GM21423 (cell line): ENCODE results near the gene ARHGEF7.

Experiments
- ATAC-seq: cut with Tn5 transposase; IDR thresholded peaks from one replicate; pipeline ENCODE4 v1.9.1; 2021; ENCODE audit warnings: mild to moderate bottlenecking, moderate library complexity; ENCODE audit not compliant: unreplicated experiment

The ARHGEF7 gene

DNA sequence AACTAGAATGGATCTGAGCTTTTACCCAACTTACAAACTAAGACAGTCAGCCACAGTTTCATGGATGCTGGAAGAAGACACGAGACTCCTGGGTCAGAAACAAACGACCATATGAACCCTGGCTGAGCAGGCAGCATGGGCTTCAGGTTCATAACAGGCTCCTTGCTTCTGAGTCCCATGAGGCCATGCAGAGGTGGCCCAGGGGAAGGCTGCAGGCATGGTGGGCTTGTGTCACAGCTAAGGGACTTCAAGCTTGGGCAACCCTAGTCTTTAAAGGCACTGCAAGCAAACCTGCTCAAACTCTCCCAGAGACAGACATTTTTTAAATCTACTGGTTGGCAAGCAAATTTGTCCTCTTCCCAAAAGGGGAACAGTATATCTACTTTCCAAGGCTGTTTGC, 5.1 kb upstream of the ARHGEF7 start:
- ATAC-seq, result no peak

- no peak for ATAC-seq
Observed at GRCh38 chr13:111111376-111111937, 3.7 kb upstream of the ARHGEF7 start.

GRCh38 chr13:111112196-111112595, 2.9 kb upstream of the ARHGEF7 start:
- no peak for ATAC-seq

GRCh38 chr13:111114362-111115060, 599 bp upstream of the ARHGEF7 start:
- peak; percentile 42 for ATAC-seq

- no peak for ATAC-seq
Observed at GRCh38 chr13:111115965-111116521, 933 bp downstream of the ARHGEF7 start.

DNA sequence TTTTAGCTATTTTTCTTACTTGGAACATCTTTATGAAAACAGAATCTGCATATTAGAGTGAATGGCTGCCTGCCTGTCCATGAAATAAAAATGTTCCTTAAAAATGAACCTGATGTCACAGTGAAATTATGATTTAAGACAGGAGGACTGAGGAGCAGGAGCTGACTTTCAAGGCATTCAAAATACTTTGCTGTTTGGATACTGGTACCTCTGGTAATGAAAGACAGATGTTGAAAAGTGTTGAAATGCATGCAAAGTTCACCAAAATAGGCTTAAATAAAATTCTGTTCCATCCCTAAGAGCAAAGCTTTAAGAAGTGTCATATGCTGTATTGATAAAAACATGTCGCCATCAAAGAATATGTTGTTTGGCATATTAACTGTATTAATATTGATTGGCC, 1.7 kb downstream of the ARHGEF7 start:
- no peak for ATAC-seq

DNA sequence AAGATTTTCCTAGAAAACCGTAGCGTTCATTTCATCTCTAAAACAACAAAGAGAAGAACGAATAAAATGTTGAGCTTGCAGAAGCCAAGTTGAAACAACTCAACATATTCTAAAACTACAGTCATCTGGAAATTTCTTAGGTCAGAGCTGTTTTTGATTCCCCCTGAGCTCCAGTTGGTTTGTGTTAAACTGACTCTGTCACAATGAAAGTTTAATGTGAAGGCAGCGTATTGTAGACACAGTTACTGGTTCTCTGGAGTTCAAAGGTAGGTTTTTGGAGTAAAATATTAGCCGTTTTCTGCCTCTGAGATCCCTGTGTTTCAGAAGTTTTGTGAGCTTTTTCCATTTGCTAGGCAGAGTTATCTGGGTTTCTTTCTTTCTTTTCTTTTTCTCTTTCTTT, 2.2 kb downstream of the ARHGEF7 start:
- no peak for ATAC-seq

DNA sequence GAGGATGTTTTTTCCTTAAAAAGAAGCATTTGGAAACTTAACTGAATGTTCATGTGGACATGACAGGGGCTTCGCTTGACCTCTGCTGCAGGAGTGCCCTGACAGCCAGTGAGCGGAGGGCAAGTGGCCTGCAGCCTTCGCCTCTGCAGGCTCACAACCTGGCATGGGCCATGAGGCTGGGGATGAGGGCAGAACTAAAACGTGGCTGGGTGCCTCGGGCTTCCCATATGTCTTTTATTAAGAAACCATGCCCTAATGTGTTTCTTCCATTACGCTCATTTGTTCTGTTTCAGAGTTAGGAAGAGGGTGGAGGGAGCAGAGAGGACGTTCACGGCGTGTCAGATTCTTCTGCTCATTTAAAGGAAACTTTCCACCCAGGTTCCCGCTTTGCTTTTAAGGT, 2.9 kb downstream of the ARHGEF7 start:
- ATAC-seq, result no peak

- no peak for ATAC-seq
Observed at GRCh38 chr13:111118898-111119607, 3.9 kb downstream of the ARHGEF7 start.

DNA sequence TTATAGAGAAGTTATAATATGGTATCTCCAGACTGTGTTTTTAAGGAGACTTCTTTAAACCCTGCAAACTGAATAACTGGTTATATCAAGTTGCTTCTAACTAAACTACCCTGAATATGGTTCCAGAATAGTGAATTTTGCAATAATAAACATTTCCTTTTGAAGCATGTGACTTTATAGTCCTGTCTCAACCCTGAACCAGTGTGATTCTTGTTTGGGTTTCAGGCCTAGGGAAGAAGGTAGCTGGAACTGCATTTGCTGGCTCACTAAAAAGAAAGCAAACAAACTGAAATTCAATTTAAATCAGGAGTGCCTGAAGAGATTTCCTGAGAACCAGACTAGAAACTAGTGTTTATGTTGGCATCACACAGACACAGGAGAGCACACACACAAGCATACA, 4.9 kb downstream of the ARHGEF7 start:
- no peak for ATAC-seq

DNA sequence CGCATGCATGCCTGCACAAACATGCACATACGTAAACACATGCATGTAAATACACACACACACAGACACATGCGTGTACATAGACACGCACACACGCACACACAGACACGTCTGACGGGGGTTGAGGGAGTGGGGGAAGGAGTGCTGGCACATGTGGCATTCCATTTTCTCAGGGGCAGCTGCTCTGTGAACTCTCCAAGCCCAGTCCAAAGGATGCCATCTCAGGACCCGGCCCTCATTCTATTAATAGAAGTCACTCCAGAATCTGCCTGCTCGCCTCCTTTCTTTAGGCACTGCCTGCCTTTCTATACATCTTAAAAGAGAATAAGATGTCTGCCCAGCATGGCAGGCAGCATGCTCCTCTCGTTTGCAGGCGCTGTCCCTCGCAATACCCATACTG, 5.3 kb downstream of the ARHGEF7 start:
- no peak for ATAC-seq

DNA sequence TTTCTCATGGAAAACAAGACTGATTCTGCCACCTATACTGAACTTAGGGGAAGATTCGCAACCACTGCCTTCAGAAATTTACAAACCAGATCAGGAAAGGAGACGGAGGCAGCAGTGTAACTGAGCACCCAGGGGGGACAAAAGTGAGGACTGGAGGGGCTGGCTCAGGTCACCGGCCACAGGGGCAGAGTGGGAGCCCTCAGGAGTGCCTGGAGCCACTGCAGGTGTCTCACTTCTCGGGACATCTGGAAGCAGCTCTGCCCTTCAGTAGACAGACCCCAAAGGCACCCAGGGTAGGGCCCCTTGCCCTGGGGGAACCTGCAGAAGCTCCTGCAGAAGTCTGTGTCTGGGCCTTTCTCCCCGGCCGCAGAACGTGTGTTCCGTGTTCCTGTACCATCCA, 5.8 kb downstream of the ARHGEF7 start:
- ATAC-seq, result no peak

DNA sequence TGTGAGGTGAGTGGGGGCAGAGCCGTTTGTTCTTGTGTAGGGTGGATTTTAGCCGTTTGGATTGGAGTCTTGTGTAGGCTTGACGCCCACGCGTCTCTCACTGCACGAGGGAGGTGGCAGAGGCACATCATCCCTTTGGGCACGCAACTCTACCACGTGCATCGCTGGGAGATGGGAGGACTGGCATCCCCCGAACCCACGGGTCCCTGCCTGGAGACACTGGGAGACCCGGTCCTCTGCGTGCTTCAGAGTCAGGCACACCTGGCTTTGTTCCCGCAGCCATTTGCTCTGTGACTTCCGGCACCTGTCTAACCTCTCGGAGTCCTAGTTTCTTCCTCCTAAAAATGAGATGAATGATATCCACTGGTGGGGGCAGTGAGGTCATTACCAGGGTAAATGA, 6.4 kb downstream of the ARHGEF7 start:
- no peak for ATAC-seq

DNA sequence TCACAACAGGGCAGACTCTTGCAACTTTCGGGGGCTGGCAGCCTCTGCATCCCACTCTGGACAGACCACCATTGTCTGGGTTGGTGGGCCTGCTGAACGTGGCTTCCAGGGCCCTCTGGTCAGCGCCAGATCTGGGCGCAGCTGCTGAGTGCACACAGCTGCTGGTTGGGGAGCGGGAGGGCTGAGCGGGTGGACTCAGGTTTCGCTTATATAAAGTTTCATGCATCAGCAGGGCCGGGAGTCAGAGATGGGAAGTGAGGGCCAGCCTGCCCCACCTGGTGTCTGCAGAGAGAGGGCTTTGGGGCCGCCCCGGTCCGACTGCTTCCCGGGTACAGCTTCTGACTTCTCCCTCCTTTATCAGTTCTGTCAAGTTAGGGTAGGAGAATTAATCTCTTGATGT, 6.9 kb downstream of the ARHGEF7 start:
- no peak for ATAC-seq

DNA sequence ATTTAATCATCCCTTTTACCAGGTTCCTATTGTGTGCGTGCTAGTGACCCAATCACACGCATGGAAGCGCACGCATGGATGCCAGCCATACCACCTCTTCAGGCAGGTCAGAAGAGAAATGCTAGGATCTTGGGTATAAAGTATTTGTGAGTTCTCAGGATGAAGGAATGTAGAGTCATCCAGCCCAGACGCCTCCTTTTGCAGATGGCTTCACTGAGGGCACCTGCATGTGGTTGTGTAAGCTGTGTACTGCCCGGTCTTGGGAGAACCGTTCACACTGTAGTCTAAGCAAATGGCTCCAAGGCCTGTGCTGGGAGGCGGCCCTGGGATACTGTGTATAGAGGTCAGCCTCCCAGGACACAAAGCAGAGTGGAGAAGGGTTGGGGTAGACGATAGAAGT, 7.5 kb downstream of the ARHGEF7 start:
- no peak for ATAC-seq

- no peak for ATAC-seq
Observed at GRCh38 chr13:111123221-111123620, 8.1 kb downstream of the ARHGEF7 start.

DNA sequence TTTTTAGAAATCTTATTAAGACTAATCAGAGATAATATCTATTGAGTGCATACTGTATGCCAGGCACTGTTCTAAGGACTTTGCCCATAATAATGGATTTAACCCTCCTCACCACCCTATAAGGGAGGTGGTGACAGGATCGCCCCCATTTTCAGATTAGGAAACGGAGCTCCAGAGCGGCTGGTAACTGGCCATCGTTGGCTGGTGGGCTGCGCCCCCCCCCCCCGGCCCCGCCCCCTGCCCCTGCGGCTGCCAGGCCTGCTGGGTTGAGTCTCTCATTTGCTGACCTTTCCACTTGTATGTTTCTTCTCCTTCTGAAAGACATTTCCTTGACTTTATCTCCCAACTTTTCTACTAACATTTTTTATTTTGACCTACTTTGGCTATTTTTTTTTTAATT, 8.5 kb downstream of the ARHGEF7 start:
- no peak for ATAC-seq

DNA sequence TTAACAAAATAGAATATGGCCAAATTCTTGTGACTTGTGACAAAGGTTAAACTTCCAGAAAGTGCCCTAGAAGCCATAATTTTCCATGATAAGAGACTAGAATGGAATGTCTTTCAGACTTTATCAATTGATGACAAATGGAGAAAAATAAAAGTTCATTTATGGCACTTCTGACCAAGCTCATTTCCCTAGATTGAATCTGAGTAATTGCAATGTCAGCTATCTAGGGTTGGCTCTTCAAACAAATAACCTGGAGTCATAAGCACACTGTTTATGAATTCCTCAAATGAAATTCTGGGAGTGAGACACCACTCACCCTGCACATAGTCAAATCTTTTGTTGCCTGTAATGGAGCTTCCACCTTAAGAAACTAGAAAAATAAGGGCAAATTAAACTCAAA, 11.4 kb downstream of the ARHGEF7 start:
- no peak for ATAC-seq

- peak; percentile 99 for ATAC-seq
Observed at GRCh38 chr13:111129465-111130115, 14.5 kb downstream of the ARHGEF7 start.

GRCh38 chr13:111130116-111130508, 15.0 kb downstream of the ARHGEF7 start:
- no peak for ATAC-seq

- no peak for ATAC-seq
Observed at GRCh38 chr13:111131048-111131447, 15.9 kb downstream of the ARHGEF7 start.

- no peak for ATAC-seq
Observed at GRCh38 chr13:111131611-111132010, 16.5 kb downstream of the ARHGEF7 start.
